Right lung (tissue), 10 donors: ENCODE measurements around the gene CRIP1. TPM values are rescaled to one million over a fixed set of nuclear protein-coding genes. Genes with fewer than 3 reads are reported as not detected.

ENCODE experiments used
- DNase-seq, 2 donors: peaks; one replicate each; pipeline ENCODE4 v3.0.0-alpha.2; 2013
- long read RNA-seq, 8 donors: transcript quantifications; one replicate each; lab custom pipeline, GENCODE V29; 2026
- polyA plus RNA-seq, 5 donors: library from polyadenylated mRNA; unstranded; fragments of 120-200 nt; gene quantifications; one replicate each; pipeline versions ENCODE4 v1.2.1 to v1.2.3, GENCODE V29; 2013; ENCODE audit warnings: inconsistent platforms in 1 of 5, low replicate concordance in 1 of 5; ENCODE audit not compliant: insufficient read length in 5 of 5, insufficient read depth in 1 of 5

CRIP1 gene, protein sequence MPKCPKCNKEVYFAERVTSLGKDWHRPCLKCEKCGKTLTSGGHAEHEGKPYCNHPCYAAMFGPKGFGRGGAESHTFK
- 100 to 1,000 TPM in 2 of 5 donors, 10 to 100 TPM in 3; 68.3 to 158 (median 83.2) TPM for polyA plus RNA-seq
- long read RNA-seq, donor 1, transcript CRIP1-206 (3 exons, 2,241 nt) = minor isoform, 13 of 304 reads
- long read RNA-seq, donor 1, transcript CRIP1-201 (5 exons, 1,311 nt) = major isoform, 206 of 304 reads
- long read RNA-seq, donor 1, transcript CRIP1-204 (2 exons, 1,443 nt) = minor isoform, 13 of 304 reads
- long read RNA-seq, donor 1, transcript CRIP1-205 (4 exons, 638 nt) = minor isoform, 52 of 304 reads
- long read RNA-seq, donor 1, partial matches to known transcripts = 11 of 304 reads
- long read RNA-seq, donor 1, other reads (novel, unspliced or antisense) = 9 of 304 reads
- long read RNA-seq, donor 2, transcript CRIP1-206 (3 exons, 2,241 nt) = minor isoform, 13 of 84 reads
- long read RNA-seq, donor 2, transcript CRIP1-205 (4 exons, 638 nt) = minor isoform, 12 of 84 reads
- long read RNA-seq, donor 2, transcript CRIP1-201 (5 exons, 1,311 nt) = major isoform, 56 of 84 reads
- long read RNA-seq, donor 2, partial matches to known transcripts = 0 of 84 reads
- long read RNA-seq, donor 2, other reads (novel, unspliced or antisense) = 0 of 84 reads
- long read RNA-seq, donor 3, transcript CRIP1-205 (4 exons, 638 nt) = minor isoform, 42 of 183 reads
- long read RNA-seq, donor 3, transcript CRIP1-206 (3 exons, 2,241 nt) = minor isoform, 9 of 183 reads
- long read RNA-seq, donor 3, transcript CRIP1-204 (2 exons, 1,443 nt) = minor isoform, 9 of 183 reads
- long read RNA-seq, donor 3, transcript CRIP1-201 (5 exons, 1,311 nt) = major isoform, 115 of 183 reads
- long read RNA-seq, donor 3, partial matches to known transcripts = 0 of 183 reads
- long read RNA-seq, donor 3, other reads (novel, unspliced or antisense) = 6 of 183 reads
- long read RNA-seq, donor 4, transcript CRIP1-205 (4 exons, 638 nt) = minor isoform, 12 of 87 reads
- long read RNA-seq, donor 4, transcript CRIP1-201 (5 exons, 1,311 nt) = major isoform, 65 of 87 reads
- long read RNA-seq, donor 4, transcript CRIP1-206 (3 exons, 2,241 nt) = minor isoform, 5 of 87 reads
- long read RNA-seq, donor 4, partial matches to known transcripts = 0 of 87 reads
- long read RNA-seq, donor 4, other reads (novel, unspliced or antisense) = 0 of 87 reads
- long read RNA-seq, donor 5, transcript CRIP1-201 (5 exons, 1,311 nt) = major isoform, 104 of 133 reads
- long read RNA-seq, donor 5, transcript CRIP1-205 (4 exons, 638 nt) = minor isoform, 18 of 133 reads
- long read RNA-seq, donor 5, transcript CRIP1-206 (3 exons, 2,241 nt) = minor isoform, 6 of 133 reads
- long read RNA-seq, donor 5, partial matches to known transcripts = 0 of 133 reads
- long read RNA-seq, donor 5, other reads (novel, unspliced or antisense) = 0 of 133 reads
- long read RNA-seq, donor 6, transcript CRIP1-201 (5 exons, 1,311 nt) = major isoform, 216 of 256 reads
- long read RNA-seq, donor 6, transcript CRIP1-205 (4 exons, 638 nt) = minor isoform, 15 of 256 reads
- long read RNA-seq, donor 6, transcript CRIP1-204 (2 exons, 1,443 nt) = minor isoform, 7 of 256 reads
- long read RNA-seq, donor 6, transcript CRIP1-206 (3 exons, 2,241 nt) = minor isoform, 12 of 256 reads
- long read RNA-seq, donor 6, partial matches to known transcripts = 0 of 256 reads
- long read RNA-seq, donor 6, other reads (novel, unspliced or antisense) = 6 of 256 reads
- long read RNA-seq, donor 7, transcript CRIP1-205 (4 exons, 638 nt) = minor isoform, 13 of 78 reads
- long read RNA-seq, donor 7, transcript CRIP1-201 (5 exons, 1,311 nt) = major isoform, 63 of 78 reads
- long read RNA-seq, donor 7, partial matches to known transcripts = 0 of 78 reads
- long read RNA-seq, donor 7, other reads (novel, unspliced or antisense) = 0 of 78 reads
- long read RNA-seq, donor 8, transcript CRIP1-201 (5 exons, 1,311 nt) = major isoform, 31 of 37 reads
- long read RNA-seq, donor 8, partial matches to known transcripts = 0 of 37 reads
- long read RNA-seq, donor 8, other reads (novel, unspliced or antisense) = 0 of 37 reads

GRCh38 chr14:105486163-105486973, at the start of gene CRIP1:
Gene CRIP1, plus strand, starts transcription at chr14:105486886. Its CDS starts 374 bp downstream, at chr14:105487260.
- no peak for DNase-seq

- no peak for DNase-seq
These were observed 49.6 kb upstream of the CRIP1 start for GRCh38 chr14:105436891-105437722.

DNA sequence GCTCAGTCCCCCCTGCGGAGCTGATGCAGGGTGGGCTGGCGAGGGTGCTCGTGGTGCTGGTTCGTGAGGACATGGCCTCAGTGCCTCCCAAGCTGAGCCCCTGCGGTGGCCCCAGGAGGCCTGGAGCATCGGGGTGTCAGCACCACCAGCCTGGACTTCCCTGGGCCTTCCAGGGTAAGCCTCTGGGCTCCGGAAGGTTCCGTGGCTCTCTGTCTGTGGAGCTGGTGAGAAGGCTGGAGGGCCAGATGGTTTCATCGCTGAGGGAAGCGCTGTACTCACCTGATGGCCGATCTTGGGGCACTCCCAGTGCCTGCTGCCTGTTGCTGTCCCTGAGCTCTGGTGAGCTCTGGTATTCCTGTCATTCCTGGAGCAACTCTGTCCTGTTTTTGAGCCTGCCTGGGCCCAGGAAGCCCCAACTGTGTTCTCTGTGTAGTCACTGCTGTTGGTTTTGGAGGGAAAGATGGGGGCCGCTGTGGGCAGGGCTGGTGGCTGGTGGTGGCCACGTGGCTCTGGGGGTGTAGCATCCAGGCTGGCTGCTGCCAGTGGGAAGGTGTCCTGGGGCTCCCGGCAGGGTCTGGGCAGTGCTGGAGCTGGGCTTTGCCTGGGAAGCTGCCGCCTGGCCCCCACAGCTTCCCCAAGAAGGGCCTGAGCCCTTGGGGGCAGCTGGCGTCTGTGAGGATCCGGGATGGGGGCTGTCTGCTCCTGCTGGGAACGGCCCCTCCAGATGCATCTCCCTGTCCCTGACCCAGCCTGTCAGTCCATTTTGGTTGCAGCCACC, 48.8 kb upstream of the CRIP1 start:
- no peak for DNase-seq

GRCh38 chr14:105439179-105439578, 47.5 kb upstream of the CRIP1 start:
- no peak for DNase-seq

GRCh38 chr14:105439710-105440553, 46.8 kb upstream of the CRIP1 start:
- DNase-seq = no peak

DNA sequence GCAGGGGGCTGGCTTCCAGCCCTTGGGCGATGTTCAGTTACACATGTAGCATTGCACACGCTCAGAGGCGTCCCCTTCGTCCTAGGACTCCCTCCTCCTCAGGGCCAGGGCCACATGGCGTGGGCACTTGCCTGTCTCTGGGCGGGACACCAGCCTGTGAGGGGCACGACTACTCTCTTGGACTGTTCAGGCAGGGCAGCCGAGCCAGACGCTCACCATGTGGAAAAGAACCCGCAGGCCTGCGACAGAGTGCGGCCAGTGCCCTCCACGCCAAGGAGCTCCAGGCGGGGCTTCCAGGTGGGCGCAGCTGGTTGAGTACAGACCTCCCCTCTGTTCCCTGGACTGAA, 46.2 kb upstream of the CRIP1 start:
- DNase-seq = no peak

- DNase-seq = no peak
These were observed 45.7 kb upstream of the CRIP1 start for GRCh38 chr14:105440992-105441391.

DNA sequence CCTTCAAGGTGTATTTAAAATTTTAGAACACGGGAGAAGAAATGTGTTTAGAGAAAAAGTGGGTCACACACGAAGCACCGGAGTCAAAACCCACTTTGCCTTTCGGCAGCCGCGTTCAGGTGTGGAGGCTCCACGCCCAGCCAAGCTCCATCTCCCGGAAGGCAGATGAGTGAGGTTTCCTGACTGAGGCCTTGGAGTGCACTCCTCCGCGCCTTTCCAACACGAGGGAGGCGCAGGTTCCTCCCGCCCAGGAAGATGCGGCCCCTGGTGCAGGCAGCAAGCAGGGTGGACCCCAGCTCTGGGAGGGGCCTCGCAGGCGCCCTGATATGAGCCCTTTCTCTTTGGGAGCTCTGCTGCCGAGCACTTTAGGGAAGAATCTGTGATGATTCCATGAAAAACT, 44.6 kb upstream of the CRIP1 start:
- DNase-seq = no peak

DNA sequence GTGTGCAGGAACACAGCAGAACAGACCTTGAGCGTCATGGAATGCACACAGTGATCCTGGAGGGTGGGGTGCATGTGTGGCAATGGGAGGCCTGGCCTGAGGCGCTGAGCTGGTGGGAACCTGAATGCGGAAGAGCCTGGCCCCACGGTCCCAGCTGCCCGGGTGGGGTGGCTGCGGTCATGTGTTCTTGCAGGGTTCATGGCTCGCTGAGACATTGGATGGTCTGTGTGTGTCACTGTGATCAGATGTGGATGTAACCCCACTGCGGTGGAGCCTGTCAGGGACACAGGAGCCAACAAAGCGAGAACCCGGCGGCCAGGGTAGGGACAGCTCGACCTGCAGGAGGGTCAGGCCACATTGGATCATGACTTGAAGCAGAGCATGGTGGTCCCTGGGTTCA, 43.9 kb upstream of the CRIP1 start:
- DNase-seq = no peak

DNA sequence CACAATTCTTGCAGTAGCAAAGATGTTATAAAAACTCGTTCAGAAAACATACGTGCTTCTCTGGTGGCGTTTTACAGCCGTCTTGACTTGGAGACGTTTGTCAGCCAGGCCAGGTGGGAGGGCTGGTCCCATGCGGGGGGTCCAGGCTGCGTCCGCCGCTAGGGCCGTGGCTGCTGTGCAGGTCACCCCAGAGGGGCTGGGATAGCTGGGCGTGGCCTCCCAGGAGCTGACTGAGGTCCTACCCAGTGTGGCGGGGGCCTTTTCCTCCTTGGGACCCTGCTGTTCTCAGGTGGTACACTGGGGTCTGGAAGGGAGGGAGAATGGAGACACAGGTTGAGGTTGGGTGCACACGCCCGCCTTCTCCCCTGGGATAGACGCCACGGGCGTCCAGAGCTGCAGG, 41.8 kb upstream of the CRIP1 start:
- no peak for DNase-seq

DNA sequence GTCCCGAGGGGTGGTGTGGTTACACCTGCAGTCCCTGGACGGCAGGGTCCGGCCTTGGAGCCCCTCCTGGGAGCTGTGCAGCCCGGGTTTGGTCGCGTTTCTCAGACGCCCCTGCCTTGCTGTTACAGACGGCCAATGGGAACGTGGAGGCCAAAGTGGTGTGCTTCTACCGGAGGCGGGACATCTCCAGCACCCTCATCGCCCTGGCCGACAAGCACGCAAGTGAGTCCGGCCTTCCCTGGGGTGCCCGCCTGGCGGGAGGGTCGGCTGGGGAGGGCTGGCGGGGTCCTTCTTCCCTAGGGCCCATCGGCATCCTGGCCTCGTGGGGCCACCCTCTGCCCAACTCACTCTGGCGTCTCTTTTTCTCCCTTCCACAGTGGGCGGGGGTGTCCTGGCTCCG, 41.4 kb upstream of the CRIP1 start:
- no peak for DNase-seq

GRCh38 chr14:105445901-105446845, 40.5 kb upstream of the CRIP1 start:
- no peak for DNase-seq

DNA sequence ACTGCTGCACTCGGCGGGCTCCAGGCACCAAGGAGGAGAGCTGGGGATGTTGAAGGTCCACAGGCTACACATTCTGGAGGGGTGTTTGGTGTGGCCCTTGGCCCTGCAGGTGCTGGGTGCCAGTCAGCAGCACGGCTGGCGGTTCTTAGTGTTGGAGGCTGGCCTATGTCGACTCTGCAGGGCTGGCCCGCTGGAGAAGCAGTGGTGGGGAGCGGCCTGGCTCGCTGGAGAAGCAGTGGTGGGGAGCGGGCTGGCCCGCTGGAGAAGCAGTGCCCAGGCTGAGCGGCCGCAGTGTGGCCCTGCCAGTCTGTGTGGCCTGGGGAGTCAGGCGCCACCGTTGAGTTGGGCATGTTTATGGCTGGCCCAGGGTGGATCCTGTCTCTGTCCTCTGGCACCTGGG, 39.7 kb upstream of the CRIP1 start:
- DNase-seq = no peak

DNA sequence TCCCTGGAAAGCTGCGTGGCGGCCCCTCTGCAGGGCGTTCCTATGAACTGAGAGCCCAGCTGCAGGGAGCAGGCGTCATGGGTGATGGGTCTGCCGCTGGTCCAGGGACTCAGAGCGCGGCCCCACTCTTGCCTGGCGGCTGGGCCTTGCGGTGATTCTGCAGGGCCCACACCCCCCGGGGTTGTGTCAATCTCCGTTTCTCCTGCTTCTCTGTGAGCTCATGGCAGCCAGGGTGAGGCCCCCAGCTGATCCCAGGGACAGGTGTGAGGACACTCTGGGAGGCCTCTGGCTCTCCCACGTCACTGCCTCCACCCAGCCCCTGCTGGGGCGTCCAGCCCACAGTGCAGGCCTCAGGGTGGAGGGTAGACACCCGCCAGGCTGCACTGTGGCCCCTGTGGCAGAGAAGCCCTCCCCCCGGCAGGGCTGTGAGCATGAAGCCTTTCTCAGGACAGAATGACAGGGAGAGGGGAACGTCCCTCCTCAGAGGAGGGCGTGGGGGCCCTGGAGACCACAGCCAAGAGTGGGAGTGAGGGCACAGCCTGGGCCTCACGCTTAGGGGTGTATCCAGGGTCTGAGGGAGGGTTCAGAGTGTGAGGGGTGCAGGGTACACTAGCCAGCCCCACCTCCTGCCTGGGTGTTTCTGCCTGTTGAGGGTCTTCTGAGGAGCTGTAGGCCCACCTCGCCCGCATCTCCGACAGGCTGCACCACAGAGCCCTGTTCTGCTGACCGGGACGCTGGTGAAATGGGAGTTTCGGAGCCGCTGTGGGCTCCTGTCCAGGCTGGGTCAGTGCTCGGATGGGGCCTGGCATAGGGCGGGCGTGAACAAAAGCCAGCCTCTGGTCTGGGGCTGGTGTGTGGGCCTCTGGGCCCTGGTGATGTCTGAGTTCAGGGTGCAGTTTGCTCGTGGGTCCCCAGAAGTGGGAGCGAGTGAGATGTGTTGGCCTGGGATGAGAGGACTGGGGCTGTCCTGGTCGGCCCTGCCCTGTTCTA, 38.7 kb upstream of the CRIP1 start:
- DNase-seq = no peak
